ENCODE results near the gene RAB4A. TPM values are rescaled to one million over a fixed set of nuclear protein-coding genes. Genes with fewer than 3 reads are reported as not detected.

The RAB4A gene
- total RNA-seq, 4 donors from 2014 or later, result 31.5 to 49.2 (median 39.9) TPM

DNA sequence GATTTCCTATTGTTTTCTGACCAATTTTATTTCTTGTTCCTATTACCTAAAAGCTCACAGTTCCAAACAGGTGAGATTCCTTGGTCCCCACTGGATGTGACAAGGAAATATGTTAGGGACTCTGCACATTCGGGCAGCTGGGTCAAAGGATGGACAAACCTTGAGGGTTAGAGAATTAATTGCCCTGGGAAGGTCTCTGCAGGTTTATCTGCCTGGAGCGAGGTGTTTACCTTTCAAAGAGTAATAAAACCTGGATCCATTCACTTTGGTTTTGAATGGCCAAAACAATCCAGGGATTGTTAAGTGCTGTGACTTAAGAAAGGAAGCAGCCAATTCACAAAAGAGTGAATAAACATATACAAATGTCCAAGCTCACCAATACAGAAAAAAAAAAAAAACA, 33.6 kb upstream of the RAB4A start:
- DNase-seq, result no peak
- Histone ChIP-seq H3K36me3 (no peaks in the 10 kb centered on the region), H3K27ac (no peak overlapping the region), H3K4me3 (no peak overlapping the region), H3K4me1 (no peaks in the 10 kb centered on the region), H3K9me3 (no peaks in the 10 kb centered on the region), H3K27me3 (no peaks in the 10 kb centered on the region)
- intact Hi-C loops (cut with DNase I; ENCODE audit: low total_unique reads), result no loop called here
- TF ChIP-seq CTCF (IDR thresholded peaks at IDR 0.05) (no peak), POLR2A (IDR thresholded peaks at IDR 0.05) (no peak)

- no peaks in the 10 kb centered on the region for H3K9me3 ChIP-seq
- intact Hi-C loops (cut with DNase I; ENCODE audit: low total_unique reads), result no loop called here
- H3K36me3 ChIP-seq, result no peaks in the 10 kb centered on the region
- H3K27ac ChIP-seq, result no peak overlapping the region
- no peak for DNase-seq
- no peaks in the 10 kb centered on the region for H3K27me3 ChIP-seq
- H3K4me1 ChIP-seq, result no peaks in the 10 kb centered on the region
- no peak for TF ChIP-seq POLR2A (IDR thresholded peaks at IDR 0.05)
- no peak for TF ChIP-seq CTCF (IDR thresholded peaks at IDR 0.05)
- H3K4me3 ChIP-seq, result no peak overlapping the region
Measured at GRCh38 chr1:229238231-229238630, 32.7 kb upstream of the RAB4A start.

DNA sequence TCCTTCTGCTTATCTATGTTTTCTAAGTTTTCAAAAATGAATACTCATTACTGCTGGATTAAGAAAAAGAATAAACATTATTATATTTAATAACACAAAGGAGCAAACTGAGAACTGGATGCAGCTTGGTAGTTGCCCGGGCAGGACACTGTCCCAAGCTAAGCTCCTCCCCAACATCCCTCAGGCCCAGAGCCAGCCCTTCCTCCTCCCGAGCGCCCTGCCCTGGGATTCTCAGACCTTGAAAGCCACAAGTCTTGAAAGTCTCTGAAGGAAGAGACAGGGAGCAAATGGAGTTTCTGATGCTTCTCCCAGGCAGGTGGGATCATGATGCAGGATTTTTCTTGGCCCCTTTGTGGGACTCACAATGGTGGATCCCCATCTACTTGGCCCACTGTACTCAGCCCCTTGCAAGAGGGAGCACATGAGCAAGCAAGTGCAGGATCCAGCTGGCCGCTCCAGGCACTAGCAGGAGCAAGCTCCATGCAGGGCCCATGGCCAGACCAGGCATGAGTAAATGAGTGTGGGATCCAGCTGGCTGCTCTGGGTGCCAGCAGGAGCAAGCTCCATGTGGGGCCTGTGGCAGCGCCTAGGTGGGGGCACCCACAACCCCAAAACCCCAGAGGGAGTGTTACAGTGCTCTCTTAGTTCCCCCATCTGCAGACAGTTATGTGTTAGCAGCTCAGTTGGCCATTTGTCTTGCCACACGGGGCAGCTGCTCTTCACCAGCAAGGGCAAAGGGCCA, 32.1 kb upstream of the RAB4A start:
- no peak for DNase-seq
- Histone ChIP-seq H3K36me3 (no peaks in the 10 kb centered on the region), H3K9me3 (peaks cover 0 to under 1% of the 10 kb centered on the region in 2 donors), H3K27me3 (no peaks in the 10 kb centered on the region), H3K27ac (no peak overlapping the region), H3K4me3 (no peak overlapping the region), H3K4me1 (no peaks in the 10 kb centered on the region)
- intact Hi-C loops (cut with DNase I; ENCODE audit: low total_unique reads), result no loop called here
- TF ChIP-seq CTCF (IDR thresholded peaks at IDR 0.05) (no peak), POLR2A (IDR thresholded peaks at IDR 0.05) (no peak)

DNA sequence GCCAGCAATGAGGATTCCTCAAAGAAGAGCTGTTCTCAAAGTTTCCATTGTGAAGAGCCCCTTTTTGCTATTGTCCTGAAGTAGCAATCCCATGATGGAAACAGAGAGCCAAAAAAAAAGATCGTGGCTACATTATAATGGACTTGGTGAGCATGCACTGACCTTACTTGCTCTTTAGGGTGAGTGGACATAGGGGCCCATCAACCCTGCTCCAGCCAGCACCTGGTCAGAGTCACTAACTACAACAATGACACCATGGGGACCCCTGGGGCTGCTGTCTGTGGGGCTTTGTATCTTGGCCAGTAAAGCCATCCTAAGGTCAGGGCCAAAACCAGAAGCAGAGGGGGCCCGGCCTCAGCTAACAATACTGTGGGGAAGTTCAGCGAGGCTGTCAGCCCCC, 30.4 kb upstream of the RAB4A start:
- Histone ChIP-seq H3K4me3 (no peak overlapping the region), H3K27ac (no peak overlapping the region), H3K9me3 (peaks cover 0 to 7% of the 10 kb centered on the region in 2 donors), H3K36me3 (no peaks in the 10 kb centered on the region), H3K4me1 (no peaks in the 10 kb centered on the region), H3K27me3 (no peaks in the 10 kb centered on the region)
- intact Hi-C loops (cut with DNase I; ENCODE audit: low total_unique reads), result no loop called here
- DNase-seq, result no peak
- no peak for TF ChIP-seq POLR2A (IDR thresholded peaks at IDR 0.05)
- TF ChIP-seq CTCF (IDR thresholded peaks at IDR 0.05), result no peak

DNA sequence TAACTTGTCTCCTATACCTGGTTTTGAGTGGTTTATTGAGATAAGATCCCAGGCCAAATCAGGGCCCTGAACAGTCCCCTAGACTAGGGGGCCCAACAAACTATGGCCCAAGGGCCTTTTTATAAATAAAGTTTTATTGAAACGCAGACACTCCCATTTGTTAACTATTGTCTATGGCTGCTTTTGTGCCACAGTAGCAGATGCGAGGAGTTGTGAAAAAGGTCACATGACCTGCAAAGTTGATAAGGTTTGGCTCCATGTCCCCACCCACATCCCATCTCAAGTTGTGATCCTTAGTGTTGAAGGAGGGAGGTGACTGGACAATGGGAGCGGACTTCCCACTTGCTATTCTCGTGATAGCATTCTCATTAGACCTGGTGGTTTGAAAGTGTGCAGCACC, 29.5 kb upstream of the RAB4A start:
- intact Hi-C loops (cut with DNase I; ENCODE audit: low total_unique reads), result no loop called here
- H3K4me3 ChIP-seq, result no peak overlapping the region
- peaks cover 0 to 7% of the 10 kb centered on the region in 2 donors for H3K9me3 ChIP-seq
- H3K4me1 ChIP-seq, result no peaks in the 10 kb centered on the region
- no peak for TF ChIP-seq CTCF (IDR thresholded peaks at IDR 0.05)
- TF ChIP-seq POLR2A (IDR thresholded peaks at IDR 0.05), result no peak
- H3K36me3 ChIP-seq, result no peaks in the 10 kb centered on the region
- no peaks in the 10 kb centered on the region for H3K27me3 ChIP-seq
- H3K27ac ChIP-seq, result no peak overlapping the region
- DNase-seq, result no peak

Data from uterus (tissue), 4 donors.